Epithelial cell of prostate (primary cell): ENCODE data around the gene PGRMC2.

ENCODE experiments used
- DNase-seq: peaks from one replicate; pipeline ENCODE4 v3.0.0-alpha.2; 2011; ENCODE audit warnings: low read depth, low spot score
- H3K27ac ChIP-seq: fragments of 450-650 bp; 2 replicates; pipeline ENCODE4 v1.5.1; 2017; ENCODE audit warnings: mild to moderate bottlenecking

Gene PGRMC2

GRCh38 chr4:128228845-128229795 is 58.5 kb downstream of the PGRMC2 start:
- DNase-seq: peak; percentile 39
- H3K27ac ChIP-seq: peak overlapping the region; percentile 43

DNA sequence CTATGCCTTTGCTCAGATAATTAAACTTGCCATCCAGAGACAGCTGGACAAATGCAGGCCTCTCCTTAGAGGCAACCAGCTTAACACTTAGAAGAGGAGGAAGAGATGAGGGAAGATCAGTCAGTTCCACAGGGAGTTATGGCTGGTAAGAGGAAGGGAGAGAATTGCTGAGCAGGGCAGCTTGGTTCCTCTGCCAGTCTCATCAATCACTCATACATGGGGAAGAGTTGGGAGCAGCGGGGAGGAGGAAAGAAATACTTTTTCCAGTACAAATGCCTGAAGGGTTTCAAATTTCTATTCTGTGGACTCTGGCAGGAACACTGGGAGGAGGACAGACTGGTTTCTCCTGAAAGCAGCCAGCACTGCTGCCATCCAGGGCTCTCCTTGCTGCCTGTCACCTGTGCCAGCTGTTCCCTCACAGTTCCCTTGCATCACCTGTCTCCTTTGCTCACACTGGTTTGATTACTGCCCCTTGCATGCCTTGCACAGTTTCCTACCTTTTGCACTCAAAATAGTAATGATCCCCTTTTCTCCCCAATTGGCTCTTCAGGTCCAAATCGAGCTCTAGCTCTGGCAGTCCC is 59.5 kb downstream of the PGRMC2 start:
- no peak for DNase-seq
- H3K27ac ChIP-seq: peak overlapping the region; percentile 43

GRCh38 chr4:128225148-128225547 is 62.5 kb downstream of the PGRMC2 start:
- DNase-seq: no peak
- H3K27ac ChIP-seq: no peak overlapping the region

- DNase-seq: no peak
- no peak overlapping the region for H3K27ac ChIP-seq
Observed at GRCh38 chr4:128221586-128221985, 66.0 kb downstream of the PGRMC2 start.

- H3K27ac ChIP-seq: no peak overlapping the region
- no peak for DNase-seq
Observed at GRCh38 chr4:128220286-128221235, 67.1 kb downstream of the PGRMC2 start.
